Measurements from ENCODE around the gene GARIN3. TPM values are rescaled to one million over a fixed set of nuclear protein-coding genes. Genes with fewer than 3 reads are reported as not detected.

Gene GARIN3
- total and polyA plus RNA-seq, 5 donors: not detected

Other genes starting within 250 kb of the GARIN3 start
- gene TIMD4, start 203.0 kb downstream of the GARIN3 start, total RNA-seq: 1 to 10 TPM in 2 of 4 donors, under 1 TPM in 2; 0.50 to 1.4 (median 0.98) TPM
- 0.07 TPM for gene TIMD4, start 203.0 kb downstream of the GARIN3 start, polyA plus RNA-seq
- gene HAVCR1, start 107.1 kb downstream of the GARIN3 start, total RNA-seq: not detected
- not detected for gene HAVCR1, start 107.1 kb downstream of the GARIN3 start, polyA plus RNA-seq
- gene HAVCR2, start 57.2 kb downstream of the GARIN3 start, total RNA-seq: 1 to 10 TPM; 4.7 to 5.2 (median 4.9) TPM
- 1.8 TPM for gene HAVCR2, start 57.2 kb downstream of the GARIN3 start, polyA plus RNA-seq
- gene MED7, start 23.4 kb downstream of the GARIN3 start, total RNA-seq: 10 to 100 TPM in 3 of 4 donors, 1 to 10 TPM in 1; 9.6 to 10.6 (median 10.2) TPM
- 14.3 TPM for gene MED7, start 23.4 kb downstream of the GARIN3 start, polyA plus RNA-seq
- gene ITK, start 14.6 kb upstream of the GARIN3 start, total RNA-seq: 1 to 10 TPM in 1 of 4 donors, under 1 TPM in 3; 0.62 to 1.6 (median 0.84) TPM
- gene ITK, start 14.6 kb upstream of the GARIN3 start, polyA plus RNA-seq: 0.34 TPM
- gene CYFIP2, start 99.9 kb upstream of the GARIN3 start, total RNA-seq: 10 to 100 TPM; 33.4 to 43.8 (median 37.2) TPM
- gene CYFIP2, start 99.9 kb upstream of the GARIN3 start, polyA plus RNA-seq: 27.4 TPM

Data from right cardiac atrium (tissue), 5 donors.